ENCODE data around the gene ACTRT2.

GRCh38 chr1:3022976-3023375 is 1.7 kb downstream of the ACTRT2 start:
- TF ChIP-seq POLR2AphosphoS5 (IDR thresholded peaks at IDR 0.05; ENCODE audit: low read depth, low read length) (no peak), POLR2A (IDR thresholded peaks at IDR 0.05; ENCODE audit: low read depth, low read length) (no peak), SPI1 (IDR thresholded peaks at IDR 0.05; ENCODE audit: low read depth, low read length) (no peak)
